Measurements from ENCODE around the gene GAS5.
"Not testable (repeated sequence)": the region's sequence is repeated elsewhere in the genome, so short reads cannot be mapped to it uniquely, and the experiment has no call there.

GAS5 gene

DNA sequence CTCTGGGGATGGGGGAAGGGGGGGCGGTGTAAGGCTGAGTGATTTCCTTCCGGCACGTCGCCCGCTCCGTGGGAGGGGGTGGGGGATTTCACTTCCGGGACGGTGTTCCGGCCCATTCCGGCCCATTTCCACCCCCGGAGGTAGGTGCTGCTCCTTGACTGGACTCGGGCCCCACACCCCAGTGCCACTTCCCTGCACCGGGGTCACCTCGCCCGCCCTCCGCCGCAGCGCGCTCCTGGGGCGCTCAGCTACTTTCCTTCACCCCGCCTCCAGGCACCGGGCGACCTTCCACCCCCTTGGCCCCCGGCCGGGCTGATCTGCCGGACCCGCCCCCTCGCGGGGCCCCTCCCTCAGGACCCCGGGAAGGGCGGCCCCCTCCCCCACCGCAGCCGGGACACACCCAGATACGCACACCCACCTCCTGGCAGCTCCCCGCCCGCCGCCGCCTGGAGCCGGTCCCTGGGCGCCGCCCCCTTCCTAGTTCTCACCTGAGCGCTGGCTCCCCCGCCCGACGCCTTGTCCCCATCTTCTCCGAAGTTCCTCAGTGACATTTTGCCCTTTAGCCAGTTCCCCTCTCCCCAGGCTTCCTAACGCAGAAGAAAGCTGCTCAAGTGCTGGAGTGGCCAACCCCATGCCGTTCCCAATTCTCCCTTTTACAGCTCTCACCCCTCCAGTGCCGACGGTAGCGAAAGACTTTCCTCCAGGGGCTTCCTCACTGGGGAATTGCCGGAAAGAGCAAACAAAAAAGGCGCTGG is 654 bp upstream of the GAS5 start, which contains the start of gene ZBTB37:
Gene ZBTB37, plus strand, starts transcription at position 115 of the 755 bp plus-strand sequence. CDS start 1,846 bp downstream, outside the sequence.
- peak; percentile 90 to 93 for DNase-seq

DNA sequence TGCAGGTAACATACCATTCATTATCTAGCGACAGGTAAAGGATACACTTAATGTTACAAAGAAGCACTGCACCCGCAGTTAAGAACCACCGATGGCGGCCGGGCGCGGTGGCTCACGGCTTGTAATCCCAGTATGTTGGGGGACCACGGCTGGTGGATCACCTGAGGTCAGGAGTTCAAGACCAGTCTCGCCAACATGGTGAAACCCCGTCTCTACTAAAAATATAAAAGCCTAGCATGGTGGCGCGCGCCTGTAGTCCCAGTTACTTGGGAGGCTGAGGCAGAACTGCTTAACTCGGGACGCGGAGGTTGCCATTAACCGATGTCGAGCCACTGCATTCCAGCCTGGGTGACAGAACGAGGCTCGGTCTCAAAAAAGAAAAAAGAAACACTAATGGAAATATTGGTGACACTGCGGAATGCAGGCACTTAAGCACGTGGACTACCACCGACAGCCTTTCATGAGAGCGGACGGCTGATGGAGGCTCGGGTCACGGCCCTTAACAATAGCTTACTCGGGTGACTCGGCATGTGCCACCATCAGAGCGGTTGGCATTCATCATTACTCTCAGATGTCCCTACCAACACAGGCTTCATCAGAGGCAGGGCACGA is 542 bp downstream of the GAS5 start:
- peak in 1 of 2 donors; percentile 34 for DNase-seq

DNA sequence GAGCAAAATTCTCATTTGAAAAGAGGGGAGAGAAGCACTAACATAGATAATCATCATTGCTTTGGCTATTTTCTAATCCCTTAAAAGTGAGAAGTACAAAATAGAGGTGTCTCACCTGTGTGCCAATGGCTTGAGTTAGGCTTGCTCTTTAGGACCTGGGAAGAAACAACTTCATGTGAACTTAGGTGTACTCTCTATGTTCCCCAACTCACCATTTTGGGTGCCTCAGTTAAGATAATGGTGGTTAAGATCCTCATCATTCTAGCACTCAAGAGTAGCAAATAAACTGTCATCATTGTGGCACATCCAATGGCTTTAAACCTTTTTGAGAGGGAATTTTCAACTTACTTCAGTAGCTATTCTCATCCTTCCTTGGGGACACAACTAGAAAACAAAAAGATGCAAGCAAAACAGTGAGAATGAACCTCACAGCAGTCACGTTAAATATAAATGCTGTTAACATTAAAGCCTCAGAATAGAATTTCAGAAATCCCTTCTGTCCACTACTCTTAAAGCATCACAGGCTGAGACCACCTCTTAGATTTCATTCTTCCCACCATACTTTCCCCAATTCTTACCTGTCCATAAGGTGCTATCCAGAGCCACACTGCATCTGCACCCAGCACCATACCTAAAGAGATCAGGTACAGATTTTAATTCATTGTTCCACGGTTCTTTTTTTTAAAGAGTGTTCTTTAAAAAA is 1.2 kb downstream of the GAS5 start:
- no peak for DNase-seq

DNA sequence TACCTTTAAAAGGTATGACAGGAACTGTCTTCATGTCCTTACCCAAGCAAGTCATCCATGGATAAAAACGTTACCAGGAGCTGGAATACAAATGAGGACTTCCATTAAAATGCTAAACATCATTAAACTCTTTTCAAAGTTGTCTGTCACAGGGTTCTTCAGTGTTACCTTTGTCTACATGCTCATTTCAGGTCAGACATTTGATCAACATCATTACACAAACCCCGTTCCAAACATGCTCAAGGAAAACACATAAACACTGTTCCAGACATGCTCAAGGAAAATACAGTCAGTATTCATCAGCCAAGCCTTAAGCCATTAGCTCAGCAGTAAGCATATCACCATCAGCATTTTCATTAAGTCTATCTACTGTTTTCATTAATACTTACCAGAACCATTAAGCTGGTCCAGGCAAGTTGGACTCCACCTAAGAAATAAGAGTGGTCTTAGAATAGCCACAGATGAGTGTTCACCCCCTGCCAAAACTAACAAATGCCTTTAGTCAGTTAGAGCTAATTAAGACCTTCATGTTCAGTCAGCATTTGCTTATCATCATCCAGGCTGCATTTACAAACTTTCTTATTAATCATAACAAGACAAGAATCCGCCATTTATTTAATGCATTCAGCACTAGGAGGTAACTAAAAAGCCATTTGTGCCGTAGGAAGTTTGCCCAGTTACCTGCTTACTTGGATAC is 2.2 kb downstream of the GAS5 start:
- no peak for DNase-seq

DNA sequence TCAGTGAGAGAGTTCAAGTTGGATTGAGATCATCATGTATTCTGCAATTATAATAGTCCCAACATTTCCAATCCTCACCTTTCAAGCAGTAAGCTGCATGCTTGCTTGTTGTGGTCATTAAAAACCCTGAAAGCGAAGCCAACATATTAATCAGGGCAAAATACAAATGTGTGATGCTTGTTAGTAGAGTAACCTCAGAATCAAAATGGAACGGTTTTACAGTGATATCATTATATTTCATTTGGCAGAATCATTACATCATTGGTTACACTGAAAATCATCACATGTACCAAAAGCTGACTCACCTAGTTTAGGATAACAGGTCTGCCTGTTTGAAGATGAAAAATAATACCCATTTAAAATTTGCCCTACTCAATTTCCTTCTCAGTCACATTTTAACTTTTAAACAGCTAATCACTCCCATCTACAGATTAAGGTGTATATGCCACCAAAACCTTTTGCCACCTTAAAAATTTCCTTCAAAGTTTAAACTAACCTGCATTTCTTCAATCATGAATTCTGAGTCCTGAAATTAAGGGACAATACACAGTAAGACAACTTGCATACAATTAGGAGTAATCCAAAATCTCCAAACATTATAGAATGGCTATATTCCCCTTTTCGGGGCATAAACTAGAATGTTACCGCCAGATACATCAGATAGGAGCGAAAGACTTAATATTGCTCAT is 3.5 kb downstream of the GAS5 start:
- DNase-seq, result peak in 1 of 2 donors; percentile 43

DNA sequence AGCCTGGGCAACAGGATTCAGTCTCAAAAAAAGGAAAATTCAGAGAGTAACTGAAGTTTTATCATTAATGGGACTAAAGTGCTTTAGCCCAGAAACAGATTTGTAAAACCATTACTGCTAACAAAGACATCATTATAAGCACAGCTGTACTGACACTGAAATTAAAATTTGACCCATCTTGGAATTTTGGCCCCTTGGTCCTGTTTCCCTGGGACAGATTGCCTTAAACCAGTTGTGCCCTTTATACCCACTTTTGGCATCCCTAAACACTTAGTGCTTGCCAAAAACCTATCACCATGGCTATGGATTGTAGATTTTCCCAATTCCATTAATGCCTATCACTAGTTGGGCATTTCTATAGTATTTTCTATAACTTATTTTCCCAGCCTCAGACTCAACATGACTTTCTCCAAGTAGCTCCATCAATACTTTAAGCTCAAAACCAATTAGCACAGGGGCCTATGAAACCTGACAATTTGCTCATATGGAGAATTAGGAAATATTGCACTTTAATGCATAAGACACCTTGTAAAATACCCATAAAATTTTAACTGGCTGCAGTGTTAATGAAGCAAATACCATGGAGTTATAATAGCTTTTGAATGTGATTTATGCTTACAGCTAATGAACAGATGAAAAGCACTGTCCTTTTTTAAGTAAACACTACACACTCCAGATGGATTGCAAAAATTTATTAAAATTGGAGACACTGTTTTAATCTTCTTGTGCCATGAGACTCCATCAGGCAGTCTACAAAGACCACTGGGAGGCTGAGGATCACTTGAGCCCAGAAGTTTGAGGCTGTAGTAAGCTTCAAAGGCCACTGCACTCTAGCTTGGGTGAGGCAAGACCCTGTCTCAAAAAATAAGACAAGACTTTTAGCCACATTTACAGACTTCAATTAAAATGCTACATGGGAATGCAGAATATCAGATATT is 4.3 kb downstream of the GAS5 start:
- no peak for DNase-seq

DNA sequence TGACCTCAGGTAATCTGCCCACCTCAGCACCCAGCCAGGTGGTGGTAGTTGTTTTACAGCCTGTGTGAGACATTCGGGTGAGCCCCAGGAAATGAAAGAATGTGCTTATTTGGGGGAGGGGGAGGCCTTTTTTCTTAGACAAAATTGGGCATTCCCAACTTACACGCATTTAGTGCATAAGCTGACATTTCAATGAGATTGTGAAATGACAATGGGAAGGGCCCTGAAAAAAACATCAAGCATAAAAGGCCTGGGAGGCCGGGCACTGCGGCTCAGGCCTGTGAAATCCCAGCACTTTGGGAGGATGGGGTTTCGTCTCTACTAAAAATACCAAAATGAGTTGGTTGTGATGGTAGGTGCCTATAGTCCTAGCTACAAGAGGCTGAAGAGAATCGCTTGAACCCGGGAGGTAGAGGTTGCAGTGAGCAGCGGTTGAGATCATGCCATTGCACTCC is 5.0 kb downstream of the GAS5 start:
- DNase-seq, result no peak

DNA sequence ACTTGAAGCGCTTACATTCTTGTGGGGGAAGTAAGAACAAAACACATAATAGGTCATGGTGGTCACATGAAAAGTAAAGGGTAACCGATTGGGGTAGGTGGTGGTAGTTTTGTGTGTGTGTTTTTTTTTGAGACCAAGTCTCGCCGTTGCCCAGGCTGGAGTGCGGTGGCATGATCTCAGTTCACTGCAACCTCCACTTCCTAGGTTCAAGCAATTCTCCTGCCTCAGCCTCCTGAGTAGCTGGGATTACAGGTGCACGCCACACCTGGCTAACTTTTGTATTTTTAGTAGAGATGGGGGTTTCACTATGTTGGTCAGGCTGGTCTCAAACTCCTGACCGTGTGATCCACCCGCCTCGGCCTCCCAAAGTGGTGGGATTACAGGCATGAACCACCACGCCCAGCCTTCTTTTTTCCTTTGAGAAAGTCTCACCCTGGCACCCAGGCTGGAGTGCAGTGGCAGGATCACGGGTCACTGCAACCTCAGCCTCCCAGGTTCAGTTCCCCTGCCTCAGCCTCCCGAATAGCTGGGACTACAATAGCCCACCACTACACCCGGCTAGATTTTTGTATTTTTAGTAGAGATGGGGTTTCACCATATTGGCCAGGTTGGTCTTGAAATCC is 5.5 kb downstream of the GAS5 start:
- not testable (repeated sequence) for DNase-seq

DNA sequence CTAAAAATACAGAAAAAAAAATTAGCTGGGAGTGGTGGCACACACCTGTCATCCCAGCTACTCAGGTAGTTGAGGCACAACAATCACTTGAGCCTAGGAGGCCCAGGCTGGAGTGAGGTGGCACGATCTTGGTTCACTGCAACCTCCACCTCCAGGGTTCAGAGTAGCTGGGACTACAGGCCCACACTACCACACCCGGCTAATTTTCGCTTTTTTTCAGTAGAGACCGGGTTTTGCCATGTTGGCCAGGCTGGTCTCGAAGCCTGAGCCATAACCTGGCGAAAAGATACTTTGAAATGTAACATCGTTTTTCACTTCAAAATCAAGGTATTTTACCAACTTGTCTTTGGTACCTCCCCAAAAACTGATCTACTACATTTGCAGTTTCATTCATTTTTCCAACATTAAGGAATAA is 6.1 kb downstream of the GAS5 start:
- DNase-seq, result no peak

DNA sequence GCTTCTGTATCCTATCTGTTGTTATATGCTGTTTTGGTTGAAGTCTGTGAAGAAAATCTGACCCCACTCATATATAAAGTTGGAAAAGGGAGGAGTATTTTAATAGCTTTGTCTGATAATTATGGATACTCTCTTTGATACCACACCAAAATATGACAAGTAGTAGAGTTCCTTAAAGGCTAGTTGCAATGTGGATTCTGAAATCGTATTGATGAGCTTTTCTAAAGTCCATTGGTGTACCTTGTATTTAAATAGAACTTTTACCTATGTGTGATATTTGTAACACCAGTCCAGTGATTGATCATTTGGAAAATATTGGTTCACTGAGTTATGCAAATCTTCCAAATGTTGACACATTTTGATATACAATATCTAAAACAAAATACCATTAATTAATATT is 7.7 kb downstream of the GAS5 start:
- DNase-seq, result no peak

DNA sequence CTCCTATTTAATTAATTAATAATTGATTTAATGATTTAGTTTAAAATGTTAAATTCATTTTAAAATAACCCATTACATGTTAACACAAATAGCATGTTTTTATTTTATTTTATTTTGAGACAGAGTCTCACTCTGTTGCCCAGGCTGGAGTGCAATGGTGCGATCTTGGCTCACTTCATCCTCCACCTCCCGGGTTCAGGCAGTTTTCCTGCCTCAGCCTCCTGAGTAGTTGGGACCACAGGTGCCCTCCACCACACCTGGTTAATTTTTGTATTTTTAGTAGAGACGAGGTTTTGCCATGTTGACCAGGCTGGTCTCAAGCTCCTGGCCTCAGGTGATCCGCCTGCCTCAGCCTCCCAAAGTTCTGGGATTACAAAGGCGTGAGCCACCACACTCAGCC is 8.2 kb downstream of the GAS5 start:
- DNase-seq, result not testable (repeated sequence)

DNA sequence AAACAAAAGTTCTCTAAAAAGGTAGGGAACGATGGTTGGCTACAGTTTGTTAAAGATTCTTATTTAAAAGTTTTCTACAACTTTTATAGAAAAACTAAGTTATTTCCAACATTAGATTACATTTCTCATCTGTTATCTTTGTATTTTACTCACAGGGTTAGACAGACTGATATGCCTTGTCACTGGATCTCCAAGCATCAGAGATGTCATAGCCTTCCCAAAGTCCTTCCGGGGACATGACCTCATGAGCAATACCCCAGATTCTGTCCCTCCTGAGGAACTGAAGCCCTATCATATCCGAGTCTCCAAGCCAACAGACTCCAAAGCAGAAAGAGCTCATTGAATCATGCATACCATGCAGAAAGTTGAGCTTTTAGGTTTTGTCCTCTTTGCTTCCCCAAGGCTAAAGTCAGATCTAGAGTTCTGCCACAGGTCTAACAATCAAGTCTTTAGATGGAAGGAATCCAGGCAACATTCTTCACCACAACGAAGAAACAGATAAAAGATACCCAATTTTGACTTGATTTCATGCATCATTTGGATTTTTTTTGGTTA is 10.3 kb downstream of the GAS5 start:
- DNase-seq, result no peak

DNA sequence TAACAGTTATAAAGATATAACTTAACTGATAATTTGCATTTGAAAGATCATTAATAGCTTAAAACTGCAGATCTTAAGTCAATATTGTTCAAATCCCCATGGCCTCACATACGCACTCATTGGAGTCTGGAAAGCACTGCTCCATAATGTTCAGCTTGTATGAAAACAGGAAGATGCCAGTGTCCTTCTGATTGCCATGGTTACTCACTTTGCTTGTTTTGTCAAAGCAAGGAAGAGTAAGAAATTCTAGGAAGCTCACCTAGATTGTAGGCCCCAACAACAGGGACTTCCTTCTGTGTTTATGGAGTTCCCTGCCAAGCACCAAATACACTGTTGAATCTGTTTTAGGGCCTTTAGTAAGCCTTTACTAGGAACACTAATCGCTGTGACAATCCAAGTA is 10.9 kb downstream of the GAS5 start:
- DNase-seq, result no peak

DNA sequence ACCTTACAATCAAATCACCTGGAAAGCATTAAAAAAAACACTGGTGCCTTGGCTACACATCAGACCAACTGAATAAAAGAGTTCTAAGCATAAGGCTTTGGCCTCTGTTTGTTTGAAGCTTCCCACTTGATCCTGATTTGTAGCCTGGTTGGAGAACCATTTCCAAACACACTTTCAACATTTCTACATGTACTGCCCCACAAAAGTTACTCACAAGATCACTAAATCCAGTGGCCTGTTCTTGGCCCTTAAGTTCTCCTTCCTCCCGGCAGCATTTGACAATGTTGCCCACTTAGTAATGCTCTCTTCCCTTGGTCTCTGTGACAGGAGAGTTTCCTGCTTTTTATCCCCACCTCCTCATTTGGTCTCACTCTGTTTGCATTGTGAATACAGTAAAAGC is 11.8 kb downstream of the GAS5 start:
- DNase-seq, result no peak

DNA sequence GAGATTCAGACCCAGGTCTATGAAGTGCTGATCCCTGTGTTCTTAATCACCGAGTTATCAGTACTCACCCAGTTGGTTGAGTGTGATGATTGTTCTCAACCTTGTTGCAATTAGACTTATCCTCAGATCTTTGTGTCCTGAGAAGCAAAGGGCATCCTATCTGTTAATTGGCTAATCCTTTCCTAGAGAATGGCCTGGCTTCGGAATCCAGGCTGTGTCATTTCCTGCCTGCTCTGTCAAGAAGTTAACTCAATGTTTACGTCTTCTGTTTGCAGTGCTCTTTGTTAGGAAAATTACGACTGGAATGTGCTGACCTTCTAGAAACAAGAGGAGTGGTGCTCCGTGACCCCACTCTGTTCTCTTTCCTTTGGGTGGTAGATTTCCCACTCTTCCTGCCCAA is 14.7 kb downstream of the GAS5 start:
- no peak for DNase-seq

DNA sequence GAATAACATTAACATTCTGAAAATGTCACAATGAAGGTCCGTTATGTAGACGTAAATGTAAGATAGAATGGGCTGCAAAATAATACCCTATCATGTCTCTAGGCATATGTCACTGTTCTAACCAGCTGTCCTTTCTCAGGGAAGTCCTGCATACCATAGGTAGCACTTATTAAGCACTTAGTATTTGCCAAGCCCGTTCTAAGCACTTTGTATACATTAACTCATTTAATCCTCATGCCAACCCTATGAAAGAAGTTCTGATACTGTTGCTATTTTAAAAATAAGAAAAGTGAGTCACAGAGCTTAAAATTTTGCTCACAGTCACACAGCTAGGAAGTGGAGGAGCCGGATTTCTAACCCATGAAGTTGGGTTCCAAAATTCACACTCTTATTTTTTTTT is 15.7 kb downstream of the GAS5 start:
- no peak for DNase-seq

DNA sequence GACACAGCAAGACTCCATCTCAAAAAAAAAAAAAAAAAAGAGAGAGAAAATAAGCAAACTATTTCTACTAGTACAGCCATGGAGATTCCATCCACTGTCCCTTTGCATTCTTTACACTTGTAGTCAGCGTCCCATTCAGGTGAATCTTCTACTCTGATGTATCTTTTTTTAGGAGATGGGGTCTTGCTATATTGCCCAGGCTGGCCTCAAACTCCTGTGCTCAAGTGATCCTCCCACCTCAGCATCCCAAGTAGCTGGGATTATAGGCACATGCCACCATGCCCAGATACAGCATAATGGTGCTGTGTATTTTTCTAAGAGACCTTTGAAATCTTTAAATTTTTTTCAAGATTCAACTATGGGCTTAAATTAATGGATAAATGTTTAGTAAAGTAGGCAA is 35.0 kb downstream of the GAS5 start:
- DNase-seq, result no peak

DNA sequence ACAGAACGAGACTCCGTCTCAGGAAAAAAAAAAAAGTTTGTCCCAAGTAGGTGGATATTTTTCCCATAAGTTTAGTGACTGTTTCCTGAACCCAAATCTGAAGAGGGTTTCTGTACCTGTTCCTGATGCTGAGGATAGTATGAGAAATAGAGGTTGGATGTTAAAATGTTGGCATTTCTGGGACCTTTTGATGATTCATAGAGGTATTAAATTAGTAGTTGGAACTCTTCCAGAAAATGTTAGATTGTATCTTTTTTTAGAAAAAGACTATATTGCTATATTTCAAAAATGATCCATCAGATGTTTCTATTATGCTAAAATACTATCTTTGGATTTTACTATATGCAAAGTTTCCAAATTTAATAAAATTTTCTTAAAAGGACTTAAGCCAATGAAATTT is 40.2 kb downstream of the GAS5 start:
- no peak for DNase-seq

DNA sequence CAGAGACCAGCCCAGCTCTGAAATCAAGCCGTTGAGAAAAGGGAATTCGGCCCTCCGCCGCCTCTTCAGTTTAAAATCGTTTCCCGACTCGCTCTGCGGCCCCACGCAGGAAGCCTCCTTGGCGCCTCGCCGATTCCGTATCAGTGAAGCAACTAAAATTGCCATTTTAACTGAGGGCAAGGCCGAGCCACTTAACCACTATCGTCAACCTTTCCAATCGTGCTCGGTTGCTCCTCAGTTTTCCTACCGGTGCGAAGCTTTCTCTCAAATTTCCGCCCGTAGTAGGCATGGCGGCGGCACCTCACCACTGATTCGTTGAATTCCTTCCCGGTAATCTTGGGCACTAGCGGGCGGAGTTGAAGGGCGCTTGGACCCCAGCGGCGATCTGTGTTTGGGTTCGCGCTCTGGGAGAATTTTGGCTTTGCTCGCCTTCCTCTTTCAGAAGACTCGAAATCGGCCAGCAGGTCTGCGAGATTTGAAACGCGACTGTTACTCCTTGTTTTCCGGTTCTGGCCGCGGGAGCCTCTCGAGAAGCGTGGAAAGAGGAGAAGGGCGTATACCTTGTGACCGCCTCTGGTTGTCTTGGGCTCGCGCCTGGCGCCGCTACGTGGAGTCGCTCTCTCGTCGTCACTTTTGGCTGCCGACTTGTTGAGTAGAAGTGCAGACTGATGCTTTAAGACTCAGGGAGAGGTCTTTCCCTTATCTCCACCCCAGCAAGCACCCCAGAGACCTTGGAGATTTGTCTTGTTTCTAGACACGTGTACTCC is 43.3 kb downstream of the GAS5 start, which contains the start of the genes CENPL and DARS2:
Gene CENPL, minus strand, starts transcription at position 569 of the 767 bp plus-strand sequence. CDS start 13,584 bp downstream, outside the sequence.
Gene DARS2, plus strand, starts transcription at position 359 of the 767 bp plus-strand sequence. CDS start 557 bp downstream, outside the sequence.
- DNase-seq, result peak; percentile 93 to 94

Measured in CD4-positive, alpha-beta T cell treated with Interleukin-4 for 1 hour (primary cell).